Neural cell (in vitro differentiated cells): Measurements from ENCODE around the gene TMEM117. TPM values are rescaled to one million over a fixed set of nuclear protein-coding genes. Genes with fewer than 3 reads are reported as not detected.

Experiments
- H2AFZ ChIP-seq: fragments of 200-600, 300-800 bp; sonication (generic), shearing (Covaris generic); 2 replicates; pipeline ENCODE4 v1.6.0; 2014; ENCODE audit warnings: low read depth, mild to moderate bottlenecking, antibody characterized with exemption, low read length, moderate library complexity
- H3F3A ChIP-seq: fragments of 200-600 bp; shearing (Covaris generic); 2 replicates; pipeline ENCODE4 v1.6.1; 2016; ENCODE audit warnings: mild to moderate bottlenecking, moderate library complexity, mixed read lengths, antibody characterized with exemption, low read length; ENCODE audit not compliant: insufficient read depth, poor library complexity, severe bottlenecking
- H3K27ac ChIP-seq: fragments of 200-600, 300-800 bp; sonication (generic), shearing (Covaris generic); 2 replicates; pipeline ENCODE4 v1.5.1; 2014; ENCODE audit warnings: mild to moderate bottlenecking, low read length, moderate library complexity
- H3K27me3 ChIP-seq: fragments of 300-800, 200-600 bp; sonication (generic), shearing (Covaris generic); 2 replicates; pipeline ENCODE4 v1.6.0; 2014; ENCODE audit warnings: mild to moderate bottlenecking, low read depth, low read length, moderate library complexity; ENCODE audit not compliant: insufficient read depth
- H3K36me3 ChIP-seq: fragments of 300-800, 200-600 bp; sonication (generic), shearing (Covaris generic); 2 replicates; pipeline ENCODE4 v1.5.1; 2014; ENCODE audit warnings: mild to moderate bottlenecking, antibody characterized with exemption, low read length, moderate library complexity; ENCODE audit not compliant: insufficient read depth
- H3K4me2 ChIP-seq: fragments of 300-800, 200-600 bp; sonication (generic), shearing (Covaris generic); 2 replicates; pipeline ENCODE4 v1.6.0; 2014; ENCODE audit warnings: mild to moderate bottlenecking, low read length
- H3K4me3 ChIP-seq: fragments of 300-800, 200-600 bp; sonication (generic), shearing (Covaris generic); 2 replicates; pipeline ENCODE4 v1.5.1; 2014; ENCODE audit warnings: mild to moderate bottlenecking, low read length, moderate library complexity
- H3K79me2 ChIP-seq: fragments of 200-600 bp; shearing (Covaris generic); replicated peaks from 2 replicates; pipeline ENCODE4 v1.6.0; 2014; ENCODE audit warnings: mild to moderate bottlenecking, low read length, moderate library complexity; ENCODE audit not compliant: insufficient read depth
- H3K9ac ChIP-seq: fragments of 300-800, 200-600 bp; sonication (generic), shearing (Covaris generic); 2 replicates; pipeline ENCODE4 v1.6.1; 2016; ENCODE audit warnings: mild to moderate bottlenecking, low read length, mixed read lengths
- H3K9me2 ChIP-seq: fragments of 200-600 bp; shearing (Covaris generic); 2 replicates; pipeline ENCODE4 v1.6.1; 2016; ENCODE audit warnings: mild to moderate bottlenecking, low read length, mixed read lengths; ENCODE audit not compliant: insufficient read depth
- H3K9me3 ChIP-seq: fragments of 200-600, 300-800 bp; sonication (generic), shearing (Covaris generic); 2 replicates; pipeline ENCODE4 v1.6.1; 2016; ENCODE audit warnings: mild to moderate bottlenecking, mixed run types, low read length, moderate library complexity, mixed read lengths
- H4K20me1 ChIP-seq: fragments of 200-600 bp; shearing (Covaris generic); 2 replicates; pipeline ENCODE4 v1.6.1; 2016; ENCODE audit warnings: mild to moderate bottlenecking, mixed run types; ENCODE audit not compliant: insufficient read depth
- CTCF ChIP-seq: fragments of 450-650 bp; IDR thresholded peaks from 2 replicates; pipeline ENCODE4 v1.5.1; 2014; ENCODE audit warnings: antibody characterized with exemption, mild to moderate bottlenecking, moderate library complexity; ENCODE audit not compliant: poor library complexity, severe bottlenecking
- EP300 ChIP-seq: fragments of 450-650 bp; conservative IDR thresholded peaks from 2 replicates; pipeline ENCODE4 v1.6.1; 2014; ENCODE audit warnings: antibody characterized with exemption, mild to moderate bottlenecking, moderate library complexity; ENCODE audit not compliant: poor library complexity, severe bottlenecking
- EZH2 ChIP-seq: fragments of 200-600, 300-800 bp; shearing (Covaris generic), sonication (generic); IDR thresholded peaks from 2 replicates; pipeline ENCODE4 v1.6.1; 2014; ENCODE audit warnings: antibody characterized with exemption, low read length, borderline replicate concordance, mild to moderate bottlenecking; ENCODE audit not compliant: insufficient read depth, poor library complexity, severe bottlenecking
- MXI1 ChIP-seq: fragments of 450-650 bp; conservative IDR thresholded peaks from 2 replicates; pipeline ENCODE4 v1.6.1; 2014; ENCODE audit warnings: antibody characterized with exemption, mild to moderate bottlenecking; ENCODE audit not compliant: poor library complexity, severe bottlenecking
- POLR2AphosphoS5 ChIP-seq: IDR thresholded peaks from 2 replicates; pipeline ENCODE4 v1.6.1; 2012
- RAD21 ChIP-seq: fragments of 450-650 bp; conservative IDR thresholded peaks from 2 replicates; pipeline ENCODE4 v1.6.1; 2014; ENCODE audit warnings: antibody characterized with exemption, mild to moderate bottlenecking, moderate library complexity
- REST ChIP-seq: IDR thresholded peaks from 2 replicates; pipeline ENCODE4 v1.6.1; 2012; ENCODE audit warnings: borderline replicate concordance
- SMC3 ChIP-seq: fragments of 450-650 bp; conservative IDR thresholded peaks from 2 replicates; pipeline ENCODE4 v1.6.1; 2014; ENCODE audit warnings: antibody characterized with exemption, mild to moderate bottlenecking, moderate library complexity; ENCODE audit not compliant: poor library complexity
- TAF1 ChIP-seq: IDR thresholded peaks from 2 replicates; pipeline ENCODE4 v1.6.1; 2012; ENCODE audit warnings: low read depth
- polyA plus RNA-seq: library from polyadenylated mRNA; depleted of rRNA; stranded (reverse); fragments of >200 nt; gene quantifications from 2 replicates; pipeline ENCODE4 v1.2.3, GENCODE V29; 2014

Gene TMEM117
- polyA plus RNA-seq, 1 donor from 2014 or later: 5.3 TPM

GRCh38 chr12:43898474-43898873 lies 62.6 kb downstream of the TMEM117 start:
- Histone ChIP-seq H3K27ac (no peak overlapping the region), H3K36me3 (no peaks in the 10 kb centered on the region), H3K27me3 (no peaks in the 10 kb centered on the region), H2AFZ (no peak overlapping the region), H3K9ac (no peak overlapping the region), H3K4me3 (no peak overlapping the region), H3K4me2 (no peak overlapping the region), H3K9me2 (no peaks in the 10 kb centered on the region), H4K20me1 (no peaks in the 10 kb centered on the region), H3K79me2 (no peaks in the 10 kb centered on the region), H3F3A (no peaks in the 10 kb centered on the region), H3K9me3 (no peaks in the 10 kb centered on the region)
- TF ChIP-seq EP300 (no peak), TAF1 (no peak), MXI1 (no peak), EZH2 (no peak), CTCF (no peak), POLR2AphosphoS5 (no peak), REST (no peak), RAD21 (no peak), SMC3 (no peak)

GRCh38 chr12:43899574-43899973 lies 63.7 kb downstream of the TMEM117 start:
- H3K36me3 ChIP-seq: no peaks in the 10 kb centered on the region
- no peak overlapping the region for H3K4me2 ChIP-seq
- H3K27me3 ChIP-seq: no peaks in the 10 kb centered on the region
- H3K9ac ChIP-seq: no peak overlapping the region
- TF ChIP-seq EZH2: no peak
- TF ChIP-seq MXI1: no peak
- TF ChIP-seq TAF1: no peak
- TF ChIP-seq EP300: no peak
- TF ChIP-seq POLR2AphosphoS5: no peak
- no peak for TF ChIP-seq CTCF
- TF ChIP-seq RAD21: no peak
- TF ChIP-seq REST: no peak
- no peak for TF ChIP-seq SMC3
- no peaks in the 10 kb centered on the region for H3K9me2 ChIP-seq
- H4K20me1 ChIP-seq: no peaks in the 10 kb centered on the region
- no peaks in the 10 kb centered on the region for H3F3A ChIP-seq
- H3K4me3 ChIP-seq: no peak overlapping the region
- H2AFZ ChIP-seq: no peak overlapping the region
- no peak overlapping the region for H3K27ac ChIP-seq
- H3K79me2 ChIP-seq: no peaks in the 10 kb centered on the region
- no peaks in the 10 kb centered on the region for H3K9me3 ChIP-seq
